Epithelial cell of prostate (primary cell): ENCODE results near the gene FLNA.
A peak's percentile ranks its signal among the peaks of the same experiment; 100 is the strongest.
"Not testable (repeated sequence)": the region's sequence is repeated elsewhere in the genome, so short reads cannot be mapped to it uniquely, and the experiment has no call there.

Experiments
- DNase-seq: peaks from one replicate; pipeline ENCODE4 v3.0.0-alpha.2; 2011; ENCODE audit warnings: low read depth, low spot score
- H3K27ac ChIP-seq: fragments of 450-650 bp; 2 replicates; pipeline ENCODE4 v1.5.1; 2017; ENCODE audit warnings: mild to moderate bottlenecking

Gene FLNA

GRCh38 chrX:154400369-154400817 lies 26.0 kb upstream of the FLNA start:
- DNase-seq, result not testable (repeated sequence)
- peak overlapping the region; percentile 94 for H3K27ac ChIP-seq

DNA sequence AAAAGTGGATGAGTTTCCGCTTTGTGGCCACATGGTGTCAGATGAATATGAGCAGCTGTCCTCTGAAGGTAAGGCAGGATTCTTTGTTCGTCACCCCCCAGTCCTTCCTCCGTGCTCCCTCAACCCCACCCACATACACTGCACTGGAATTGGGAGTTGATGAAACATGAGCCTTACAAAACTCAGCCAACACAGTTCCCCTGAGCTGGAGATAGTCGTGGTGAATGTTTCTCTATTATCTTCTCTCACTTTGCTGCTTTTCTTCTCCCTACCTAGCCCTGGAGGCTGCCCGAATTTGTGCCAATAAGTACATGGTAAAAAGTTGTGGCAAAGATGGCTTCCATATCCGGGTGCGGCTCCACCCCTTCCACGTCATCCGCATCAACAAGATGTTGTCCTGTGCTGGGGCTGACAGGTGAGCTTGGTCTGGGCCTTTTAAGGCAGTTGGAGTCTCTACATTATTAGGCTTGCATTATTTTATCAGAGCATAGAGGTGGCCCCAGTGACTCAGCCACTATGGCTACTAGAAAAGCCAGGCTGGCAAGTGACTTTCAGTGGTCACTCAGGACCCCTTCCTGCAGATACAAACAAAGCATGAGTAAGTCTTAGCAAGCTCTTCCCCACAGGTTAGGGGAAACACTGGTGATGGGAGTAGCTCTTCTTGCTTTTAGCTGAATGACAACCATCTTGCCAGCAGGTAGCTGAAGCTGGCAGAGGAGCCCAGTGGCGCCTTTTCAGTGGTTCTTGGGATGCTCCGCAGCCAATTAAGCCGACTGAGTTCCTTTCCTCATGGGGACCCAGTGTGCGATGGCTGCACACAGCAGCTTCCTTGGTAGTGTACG lies 25.3 kb upstream of the FLNA start:
- no peak for DNase-seq

DNA sequence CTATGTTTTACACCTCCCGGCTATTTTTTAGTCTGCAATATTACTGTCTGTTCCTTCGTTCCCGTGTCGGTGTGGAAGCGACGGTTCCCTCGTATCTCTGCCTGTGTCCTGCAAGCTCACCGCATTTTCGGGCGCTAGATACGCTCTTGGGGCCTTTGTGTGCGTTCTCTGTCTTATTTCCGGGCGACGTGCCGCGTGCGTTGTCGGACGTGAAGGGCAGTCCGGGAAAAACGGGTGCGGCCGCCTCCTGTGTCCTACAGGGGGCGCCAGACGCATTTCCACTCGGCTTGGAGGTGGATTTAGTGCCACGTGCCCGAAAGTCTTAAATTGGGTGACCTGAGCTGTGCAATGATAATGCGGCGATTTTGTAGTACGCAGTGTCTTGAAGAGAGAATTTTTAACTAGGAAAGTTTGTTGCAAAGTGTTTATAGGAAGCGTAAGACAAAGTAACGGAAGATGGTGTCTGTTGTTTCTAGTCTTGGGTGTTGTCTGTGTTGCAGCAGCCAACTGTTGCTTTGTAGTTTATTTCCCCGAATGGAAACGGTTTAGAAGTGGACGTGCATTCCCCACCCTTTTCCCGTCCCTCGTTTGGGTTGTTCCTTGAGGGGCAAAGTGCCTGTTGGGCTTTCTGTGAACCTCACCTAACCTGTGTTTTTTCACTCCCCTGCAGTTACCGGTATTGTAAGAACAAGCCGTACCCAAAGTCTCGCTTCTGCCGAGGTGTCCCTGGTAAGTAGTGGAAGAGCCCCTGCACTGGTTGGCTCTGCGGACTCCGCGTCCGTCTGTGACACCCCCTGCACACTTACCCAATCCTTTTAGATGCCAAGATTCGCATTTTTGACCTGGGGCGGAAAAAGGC lies 24.5 kb upstream of the FLNA start:
- peak overlapping the region; percentile 94 for H3K27ac ChIP-seq
- no peak for DNase-seq

More for the DNA sequence above, 25.3 kb upstream of the FLNA start:
- H3K27ac ChIP-seq, result peak overlapping the region; percentile 94

- H3K27ac ChIP-seq, result peak within 1 kb of the TSS; percentile 94
- peak; percentile 88 for DNase-seq
Measured at GRCh38 chrX:154397888-154398667, 23.6 kb upstream of the FLNA start, which contains the start of gene RPL10. RPL10 (plus strand) TSS chrX:154398377; CDS start chrX:154398520, 143 bp downstream.

DNA sequence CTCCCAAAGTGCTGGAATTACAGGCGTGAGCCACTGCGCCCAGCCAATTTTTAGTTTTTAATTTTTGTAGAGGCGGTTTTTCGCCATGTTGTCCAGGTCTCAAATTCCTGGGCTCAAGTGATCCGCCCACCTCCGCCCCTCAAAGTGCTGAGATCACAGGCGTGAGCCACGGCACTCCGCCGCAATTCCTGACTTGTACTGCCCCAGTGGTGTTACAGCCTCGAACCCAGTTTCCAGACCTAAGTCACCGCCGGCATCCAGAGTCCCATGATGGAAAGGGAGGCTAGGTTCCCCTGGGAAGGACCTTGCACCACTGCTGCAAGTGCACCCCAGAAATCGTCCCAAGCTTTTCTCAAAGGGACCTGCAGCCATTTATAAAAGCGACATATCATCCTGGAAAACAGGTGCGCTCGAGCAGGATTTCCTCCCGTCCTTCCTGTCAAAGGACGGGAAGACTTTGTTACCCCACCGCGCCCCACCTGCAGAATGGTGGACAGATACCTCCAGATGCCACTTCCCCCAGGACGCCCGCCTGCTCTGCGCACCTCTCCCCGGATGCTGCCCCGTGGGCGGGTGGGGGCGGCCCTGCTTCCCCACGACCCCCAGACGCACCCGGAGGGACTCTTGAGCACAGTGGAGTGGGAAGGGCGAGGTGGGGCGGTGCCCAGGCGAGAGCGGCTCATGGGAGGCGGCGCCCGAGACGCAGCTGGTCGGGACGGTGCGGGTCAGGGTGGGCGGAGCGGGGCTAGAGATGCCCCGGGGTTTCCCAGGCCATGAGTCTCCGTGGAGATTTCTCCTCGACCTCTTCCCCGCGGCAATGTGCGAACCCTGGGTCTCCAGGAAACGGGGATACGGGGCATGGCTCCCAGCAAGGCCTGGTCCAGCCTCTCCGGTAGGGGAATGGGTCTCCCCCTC lies 22.8 kb upstream of the FLNA start:
- peak overlapping the region; percentile 94 for H3K27ac ChIP-seq
- no peak for DNase-seq

- peak overlapping the region; percentile 94 for H3K27ac ChIP-seq
- DNase-seq, result not testable (repeated sequence)
Measured at GRCh38 chrX:154396363-154396762, 21.9 kb upstream of the FLNA start.

DNA sequence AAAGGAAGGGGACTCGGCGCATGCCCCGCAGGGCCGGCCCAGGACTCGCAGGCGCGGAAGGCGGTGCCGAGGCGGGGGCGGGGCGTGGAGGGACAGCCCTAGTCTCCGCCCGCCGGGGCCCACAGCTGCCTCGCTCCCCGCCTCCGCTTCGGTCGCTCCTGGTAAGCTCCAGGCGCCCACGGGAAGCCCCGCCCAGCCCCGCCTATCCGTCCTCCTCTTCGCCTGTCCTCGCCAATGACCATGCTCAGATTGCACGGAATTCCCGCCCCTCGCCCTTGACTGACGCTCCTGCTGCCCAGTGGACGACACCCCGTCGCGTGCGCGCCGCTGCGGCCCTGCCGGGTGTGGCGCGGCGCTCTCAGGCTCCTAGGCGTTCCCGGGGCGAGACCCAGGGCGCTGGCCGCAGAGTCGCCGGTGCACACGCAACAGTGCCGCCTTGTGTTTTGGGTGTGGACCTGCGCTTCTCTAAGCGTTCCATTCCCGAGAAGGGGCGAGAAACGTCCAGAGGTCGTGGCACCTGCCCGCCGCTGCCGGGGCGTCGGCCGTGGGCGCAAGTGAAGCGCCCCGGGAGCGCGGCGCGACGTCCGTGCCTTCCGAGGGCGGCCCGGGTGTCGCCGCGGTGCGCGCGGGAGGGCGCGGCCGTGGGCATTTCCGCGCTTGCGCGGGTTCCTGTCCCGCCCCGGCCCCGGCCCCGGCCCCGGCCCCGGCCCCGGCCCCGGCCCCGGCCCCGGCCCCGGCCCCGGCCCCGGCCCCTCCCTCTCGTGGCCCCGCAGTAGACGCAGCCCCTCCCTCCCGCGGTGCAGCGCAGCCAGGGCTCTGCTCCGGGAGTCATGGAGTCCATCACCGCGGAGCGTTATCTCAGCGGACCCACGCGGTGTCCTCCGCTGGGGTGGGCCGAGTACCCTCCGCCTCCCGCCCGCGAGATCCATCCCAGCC lies 15.6 kb upstream of the FLNA start:
- H3K27ac ChIP-seq, DNase-seq: not testable (repeated sequence)

DNA sequence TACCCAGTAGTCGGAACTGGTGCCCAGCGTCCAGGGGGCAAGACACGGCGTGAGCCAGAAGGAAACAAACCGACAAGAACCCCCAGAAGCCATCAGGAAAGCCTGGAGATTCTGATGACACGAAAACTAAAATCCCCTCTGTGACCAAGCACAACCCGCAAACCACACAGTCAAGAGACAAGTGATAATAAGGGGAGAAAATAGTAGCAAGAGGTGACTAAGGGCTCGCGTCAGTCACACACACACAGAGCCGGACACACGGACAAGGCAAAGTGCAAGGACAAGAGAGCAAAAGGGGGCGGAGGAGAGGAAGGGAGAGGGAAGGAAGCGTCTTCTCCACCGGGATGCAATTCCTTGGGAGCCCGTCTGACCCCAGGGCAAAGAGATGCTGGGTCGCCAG lies 14.2 kb upstream of the FLNA start:
- not testable (repeated sequence) for H3K27ac ChIP-seq, DNase-seq

GRCh38 chrX:154388094-154388493 lies 13.7 kb upstream of the FLNA start:
- not testable (repeated sequence) for H3K27ac ChIP-seq, DNase-seq

- no peak for DNase-seq
- no peak overlapping the region for H3K27ac ChIP-seq
Measured at GRCh38 chrX:154384284-154384892, 10.0 kb upstream of the FLNA start.

DNA sequence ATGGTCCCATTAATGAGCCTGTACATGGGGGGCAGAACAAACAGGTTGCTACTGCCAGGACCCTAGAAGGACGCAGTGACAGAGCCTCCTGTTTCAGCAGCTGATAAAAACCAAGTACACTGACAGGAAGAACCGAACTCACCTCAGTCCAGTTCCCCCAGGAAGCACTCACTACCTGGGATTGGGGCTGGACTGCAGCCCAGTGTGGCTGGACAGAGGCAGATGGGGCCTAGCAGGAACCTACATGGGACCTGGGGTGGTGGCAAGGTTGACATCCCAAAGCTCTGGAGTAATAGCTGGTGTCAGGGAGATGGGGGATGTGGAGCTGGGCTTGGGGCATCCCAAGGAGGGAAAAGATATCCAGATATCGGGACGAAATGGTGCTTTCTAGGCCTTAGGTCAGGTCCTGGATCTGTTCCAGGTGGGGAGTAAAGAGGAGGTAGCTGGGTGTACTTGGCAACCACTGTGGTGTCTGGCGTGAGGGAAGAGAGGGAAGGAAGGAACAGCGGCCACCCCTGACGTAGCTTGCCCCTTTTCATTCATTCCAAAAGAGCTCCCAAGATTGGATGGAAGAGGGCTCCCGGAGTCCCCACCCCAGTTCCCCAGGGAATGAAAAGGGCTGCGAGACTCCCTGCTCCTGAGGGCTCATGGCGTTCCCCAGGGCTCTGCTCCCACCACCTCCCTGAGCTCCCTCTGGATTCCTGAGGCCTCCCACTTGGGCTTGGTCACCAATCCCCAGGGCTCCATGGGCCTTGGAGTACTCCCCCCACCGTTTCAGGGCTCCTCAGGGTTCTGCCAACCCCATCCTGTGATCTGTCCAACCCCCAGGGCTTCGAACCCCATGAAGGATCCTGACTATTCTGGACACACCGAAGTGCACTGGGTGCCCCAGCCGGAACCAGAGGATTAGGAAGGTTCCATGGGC lies 9.2 kb upstream of the FLNA start:
- no peak for DNase-seq
- H3K27ac ChIP-seq, result no peak overlapping the region

- no peak overlapping the region for H3K27ac ChIP-seq
- no peak for DNase-seq
Measured at GRCh38 chrX:154382483-154383069, 8.1 kb upstream of the FLNA start.

- no peak overlapping the region for H3K27ac ChIP-seq
Measured at GRCh38 chrX:154381271-154381670, 6.8 kb upstream of the FLNA start.

GRCh38 chrX:154380787-154381186 lies 6.4 kb upstream of the FLNA start:
- H3K27ac ChIP-seq, result no peak overlapping the region
- DNase-seq, result no peak

More at GRCh38 chrX:154381271-154381670, 6.8 kb upstream of the FLNA start:
- DNase-seq, result no peak

- DNase-seq, result no peak
- peak overlapping the region; percentile 73 for H3K27ac ChIP-seq
Measured at GRCh38 chrX:154380153-154380552, 5.7 kb upstream of the FLNA start.

DNA sequence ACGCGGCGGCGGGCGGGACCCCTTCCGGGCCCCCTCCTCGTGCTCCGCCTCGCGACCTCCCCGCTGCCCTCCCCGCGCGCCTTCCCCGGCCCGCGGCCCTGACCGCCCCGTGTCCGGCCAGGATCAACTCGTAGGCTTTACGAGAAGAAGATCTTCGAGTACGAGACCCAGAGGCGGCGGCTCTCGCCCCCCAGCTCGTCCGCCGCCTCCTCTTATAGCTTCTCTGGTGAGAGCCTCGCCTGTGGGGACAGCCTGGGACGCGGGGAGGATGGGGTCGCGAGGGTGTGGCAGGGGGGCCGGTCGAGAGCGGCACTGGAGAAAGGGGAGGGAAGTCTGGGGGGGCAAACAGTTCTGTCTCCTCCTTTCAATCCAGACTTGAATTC lies 5.1 kb upstream of the FLNA start:
- H3K27ac ChIP-seq, result peak overlapping the region; percentile 73
- no peak for DNase-seq
